ENCODE data around the gene ANKRD17. TPM values are rescaled to one million over a fixed set of nuclear protein-coding genes. Genes with fewer than 3 reads are reported as not detected.

The ANKRD17 gene
- total and polyA plus RNA-seq, 2 of the 4 experiments (the other 2 are of a cell fraction), result 28.5 to 75.3 TPM

DNA sequence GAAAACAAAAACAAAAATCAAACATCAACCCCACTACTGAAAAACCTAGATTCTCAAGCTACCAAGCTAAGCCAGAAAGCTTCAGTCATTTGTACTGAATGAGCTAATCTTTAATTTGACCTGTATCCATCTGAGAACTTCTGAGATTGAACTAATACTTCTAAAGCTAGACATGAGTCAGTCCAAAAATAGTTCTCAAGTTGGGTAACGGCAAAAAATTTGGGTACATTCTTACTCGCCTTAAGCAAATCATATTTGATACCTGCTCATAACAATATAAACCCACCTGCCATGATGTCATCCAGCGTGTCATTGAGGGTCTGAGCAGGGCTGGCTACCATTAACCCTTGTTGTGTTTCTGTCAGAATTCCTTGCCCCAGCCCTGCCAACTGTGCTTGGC, 119.4 kb downstream of the ANKRD17 start:
- intact Hi-C loops (cut with micrococcal nuclease), result no loop called here
- Histone ChIP-seq H3K4ac (ENCODE audit: low read depth, low read length) (no peak overlapping the region), H2BK15ac (ENCODE audit: low read depth, low read length) (no peak overlapping the region), H3K9me1 (ENCODE audit: insufficient read depth, low read length) (no peaks in the 10 kb centered on the region), H3K23ac (ENCODE audit: low read depth, low read length) (no peak overlapping the region), H4K5ac (ENCODE audit: low read depth, low read length) (no peak overlapping the region), H3K9me3 (ENCODE audit: control insufficient read depth, insufficient read depth, low read length) (no peaks in the 10 kb centered on the region), H3K14ac (replicated peaks; ENCODE audit: low read depth, low read length) (no peak overlapping the region), H3K36me3 (ENCODE audit: control insufficient read depth, insufficient read depth, low read length) (peaks cover 25% of the 10 kb centered on the region), H3K18ac (ENCODE audit: low read depth, low read length) (no peak overlapping the region), H2AFZ (replicated peaks; ENCODE audit: low read length, poor library complexity) (no peak overlapping the region), H4K91ac (ENCODE audit: insufficient read depth, low read depth, low read length) (no peak overlapping the region), H3K27ac (ENCODE audit: insufficient read depth, low read length) (no peak overlapping the region), H2AK9ac (replicated peaks; ENCODE audit: low read depth, low read length, poor library complexity) (no peak overlapping the region), H2BK5ac (ENCODE audit: low read depth, low read length, poor library complexity, severe bottlenecking) (no peak overlapping the region), H3K4me2 (ENCODE audit: low read depth, low read length) (no peak overlapping the region), H3K4me1 (ENCODE audit: control insufficient read depth, insufficient read depth, low read length) (no peaks in the 10 kb centered on the region), H3K4me3 (ENCODE audit: insufficient read depth, low read depth, low read length) (no peak overlapping the region), H3K79me1 (ENCODE audit: low read depth in 1 of 2, low read length in 2 of 2) (peaks cover 26 to 28% of the 10 kb centered on the region in 2 experiments), H2AK5ac (ENCODE audit: low read depth, low read length) (no peak overlapping the region), H3K56ac (ENCODE audit: extremely low read depth, insufficient read depth, low read length) (no peak overlapping the region), H3K27me3 (ENCODE audit: control insufficient read depth, insufficient read depth, low read length) (no peaks in the 10 kb centered on the region), H2BK120ac (ENCODE audit: low read depth, low read length) (no peak overlapping the region), H3K9ac (ENCODE audit: low read depth, low read length) (no peak overlapping the region), H2BK20ac (ENCODE audit: low read depth, low read length) (no peak overlapping the region), H4K20me1 (ENCODE audit: insufficient read depth, low read length) (peaks cover 2% of the 10 kb centered on the region; the same call in 1 of the 2 replicates), H4K8ac (ENCODE audit: low read depth in 2 of 2, low read length in 2 of 2) (no peak overlapping the region)
- in situ Hi-C loops (cut with MboI; ENCODE audit: low sequenced_read_pairs), result no loop called here
- dilution Hi-C loops (cut with HindIII; ENCODE audit: low sequenced_read_pairs, unreplicated experiment), result no loop called here
- TF ChIP-seq RCOR1 (IDR thresholded peaks at IDR 0.05; ENCODE audit: insufficient replicate concordance, low read length) (no peak), BHLHE40 (IDR thresholded peaks at IDR 0.05; ENCODE audit: low read depth, low read length) (no peak), MAZ (IDR thresholded peaks at IDR 0.05; ENCODE audit: borderline replicate concordance, low read depth, low read length) (no peak), RAD21 (IDR thresholded peaks at IDR 0.05; ENCODE audit: low read length) (no peak), FOS (IDR thresholded peaks at IDR 0.05; ENCODE audit: low read depth, low read length) (no peak), RFX5 (IDR thresholded peaks at IDR 0.05; ENCODE audit: low read depth, low read length) (no peak), MXI1 (IDR thresholded peaks at IDR 0.05; ENCODE audit: borderline replicate concordance, low read depth, low read length) (no peak)
- TF ChIP-seq, protein P1, sequence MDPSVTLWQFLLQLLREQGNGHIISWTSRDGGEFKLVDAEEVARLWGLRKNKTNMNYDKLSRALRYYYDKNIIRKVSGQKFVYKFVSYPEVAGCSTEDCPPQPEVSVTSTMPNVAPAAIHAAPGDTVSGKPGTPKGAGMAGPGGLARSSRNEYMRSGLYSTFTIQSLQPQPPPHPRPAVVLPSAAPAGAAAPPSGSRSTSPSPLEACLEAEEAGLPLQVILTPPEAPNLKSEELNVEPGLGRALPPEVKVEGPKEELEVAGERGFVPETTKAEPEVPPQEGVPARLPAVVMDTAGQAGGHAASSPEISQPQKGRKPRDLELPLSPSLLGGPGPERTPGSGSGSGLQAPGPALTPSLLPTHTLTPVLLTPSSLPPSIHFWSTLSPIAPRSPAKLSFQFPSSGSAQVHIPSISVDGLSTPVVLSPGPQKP (IDR thresholded peaks at IDR 0.05; ENCODE audit: borderline replicate concordance, low read depth, low read length), result no peak
- no TSS peak for BruUV-seq (replicated peaks)
- ChIA-PET POLR2A (ENCODE audit: unreplicated experiment) (no interaction called here), CTCF (no interaction called here)
- ATAC-seq (ENCODE audit: low read depth) (no peak), DNase-seq (no peak)
- WGBS, 2 experiments (ENCODE audit: extremely low coverage in 2 of 2, insufficient read length in 1 of 2), result 100% methylated on average over 2 of the region's 3 CpGs; no CpG with 5 or more reads in 1 of the 2 experiments

Data from IMR-90 (cell line).